OCI-LY3 (cell line): Measurements from ENCODE around the gene MIP.
"Not testable (repeated sequence)": the region's sequence is repeated elsewhere in the genome, so short reads cannot be mapped to it uniquely, and the experiment has no call there.

Source experiments
- EZH2phosphoT487 ChIP-seq: fragments of 200-600 bp; shearing (Covaris generic); IDR thresholded peaks from 2 replicates; pipeline ENCODE4 v1.6.1; 2018; ENCODE audit warnings: antibody characterized with exemption, mixed run types, low read depth
- TF ChIP-seq, protein P1 (sequence below): fragments of 200-600, 300-600 bp; sonication (generic); IDR thresholded peaks from 2 replicates; pipeline ENCODE4 v1.5.1; 2014; ENCODE audit warnings: antibody characterized with exemption, low read length, low read depth

DNA sequence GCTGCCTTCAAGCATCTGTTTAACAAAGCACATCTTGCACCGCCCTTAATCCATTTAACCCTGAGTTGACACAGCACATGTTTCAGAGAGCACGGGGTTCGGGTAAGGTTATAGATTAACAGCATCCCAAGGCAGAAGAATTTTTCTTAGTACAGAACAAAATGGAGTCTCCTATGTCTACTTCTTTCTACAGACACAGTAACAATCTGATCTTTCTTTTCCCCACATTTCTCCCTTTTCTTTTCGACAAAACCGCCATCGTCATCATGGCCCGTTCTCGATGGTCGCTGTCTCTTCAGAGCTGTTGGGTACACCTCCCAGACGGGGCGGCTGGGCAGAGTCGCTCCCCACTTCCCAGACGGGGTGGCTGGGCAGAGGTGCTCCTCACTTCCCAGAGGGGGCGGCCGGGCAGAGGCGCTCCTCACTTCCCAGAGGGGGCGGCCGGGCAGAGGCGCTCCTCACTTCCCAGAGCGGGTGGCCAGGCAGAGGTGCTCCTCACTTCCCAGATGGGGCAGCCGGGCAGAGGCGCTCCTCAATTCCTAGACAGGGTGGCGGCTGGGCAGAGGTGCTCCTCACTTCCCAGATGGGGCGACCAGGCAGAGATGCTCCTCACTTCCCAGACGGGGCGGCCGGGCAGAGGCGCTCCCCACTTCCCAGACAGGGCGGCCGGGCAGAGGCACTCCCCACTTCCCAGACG, 39.1 kb upstream of the MIP start:
- TF ChIP-seq, protein P1, sequence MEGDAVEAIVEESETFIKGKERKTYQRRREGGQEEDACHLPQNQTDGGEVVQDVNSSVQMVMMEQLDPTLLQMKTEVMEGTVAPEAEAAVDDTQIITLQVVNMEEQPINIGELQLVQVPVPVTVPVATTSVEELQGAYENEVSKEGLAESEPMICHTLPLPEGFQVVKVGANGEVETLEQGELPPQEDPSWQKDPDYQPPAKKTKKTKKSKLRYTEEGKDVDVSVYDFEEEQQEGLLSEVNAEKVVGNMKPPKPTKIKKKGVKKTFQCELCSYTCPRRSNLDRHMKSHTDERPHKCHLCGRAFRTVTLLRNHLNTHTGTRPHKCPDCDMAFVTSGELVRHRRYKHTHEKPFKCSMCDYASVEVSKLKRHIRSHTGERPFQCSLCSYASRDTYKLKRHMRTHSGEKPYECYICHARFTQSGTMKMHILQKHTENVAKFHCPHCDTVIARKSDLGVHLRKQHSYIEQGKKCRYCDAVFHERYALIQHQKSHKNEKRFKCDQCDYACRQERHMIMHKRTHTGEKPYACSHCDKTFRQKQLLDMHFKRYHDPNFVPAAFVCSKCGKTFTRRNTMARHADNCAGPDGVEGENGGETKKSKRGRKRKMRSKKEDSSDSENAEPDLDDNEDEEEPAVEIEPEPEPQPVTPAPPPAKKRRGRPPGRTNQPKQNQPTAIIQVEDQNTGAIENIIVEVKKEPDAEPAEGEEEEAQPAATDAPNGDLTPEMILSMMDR: not testable (repeated sequence)
- not testable (repeated sequence) for TF ChIP-seq EZH2phosphoT487
